Activated T-cell treated with anti-CD3 and anti-CD28 coated beads for 1 hour (primary cell): ENCODE measurements around the gene TSPAN32.

Experiments
- DNase-seq: peaks from one replicate; pipeline ENCODE4 v3.0.0-alpha.2; 2020; ENCODE audit warnings: low read depth

The TSPAN32 gene

DNA sequence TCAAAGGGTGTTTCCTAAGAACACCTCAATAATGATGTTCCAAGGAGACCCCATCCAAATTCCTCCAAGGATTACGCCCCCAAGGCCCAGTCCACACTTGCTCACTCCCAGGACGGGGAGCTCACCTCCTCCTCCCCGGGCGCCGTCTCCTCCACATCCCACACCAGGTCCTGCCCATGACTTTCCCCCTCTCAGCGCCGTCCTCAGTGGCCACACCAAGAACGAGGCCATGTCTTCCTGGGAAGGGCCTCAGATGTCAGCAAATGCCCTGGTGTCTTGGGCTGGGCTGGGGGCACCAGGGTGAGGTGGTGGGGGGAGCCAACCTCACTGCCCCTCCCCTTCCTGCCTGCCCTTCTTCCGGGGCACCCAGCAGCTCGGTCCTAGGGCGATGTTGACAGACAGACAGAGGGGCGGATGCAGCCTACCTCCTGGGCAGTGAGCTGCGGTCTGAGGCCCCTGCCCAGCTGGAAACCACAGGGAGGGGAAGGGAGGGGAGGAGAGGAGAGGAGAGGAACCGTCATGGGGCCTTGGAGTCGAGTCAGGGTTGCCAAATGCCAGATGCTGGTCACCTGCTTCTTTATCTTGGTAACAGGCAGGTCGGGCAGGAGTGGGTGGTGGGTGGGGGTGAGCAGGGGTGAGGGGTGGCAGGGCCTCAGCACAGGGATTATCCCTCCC lies at the start of gene TSPAN32, which contains the start of gene C11orf21:
TSPAN32 (plus strand) TSS at position 383 of the 675 bp plus-strand sequence; CDS start at position 520, 137 bp downstream.
C11orf21 (minus strand) TSS at position 288 of the 675 bp plus-strand sequence; CDS start at position 178, 110 bp downstream.
- no peak for DNase-seq

DNA sequence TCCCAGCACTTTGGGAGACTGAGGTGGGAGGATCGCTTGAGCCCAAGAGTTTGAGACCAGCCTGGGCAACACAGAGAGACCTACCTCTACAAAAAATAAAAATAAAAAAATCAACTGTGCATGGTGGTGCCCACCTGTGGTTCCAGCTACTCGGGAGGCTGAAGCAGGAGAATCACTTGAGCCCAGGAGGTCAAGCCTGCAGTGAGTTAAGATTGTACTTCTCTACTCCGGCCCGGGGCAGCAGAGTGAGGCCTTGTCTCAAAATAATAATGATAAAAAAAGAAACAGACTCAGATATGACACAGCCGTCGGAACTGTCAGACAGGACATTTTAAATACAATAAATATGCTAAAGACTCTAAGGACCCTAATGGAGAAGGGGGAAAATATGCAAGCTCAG lies 49.8 kb upstream of the TSPAN32 start:
- no peak for DNase-seq

DNA sequence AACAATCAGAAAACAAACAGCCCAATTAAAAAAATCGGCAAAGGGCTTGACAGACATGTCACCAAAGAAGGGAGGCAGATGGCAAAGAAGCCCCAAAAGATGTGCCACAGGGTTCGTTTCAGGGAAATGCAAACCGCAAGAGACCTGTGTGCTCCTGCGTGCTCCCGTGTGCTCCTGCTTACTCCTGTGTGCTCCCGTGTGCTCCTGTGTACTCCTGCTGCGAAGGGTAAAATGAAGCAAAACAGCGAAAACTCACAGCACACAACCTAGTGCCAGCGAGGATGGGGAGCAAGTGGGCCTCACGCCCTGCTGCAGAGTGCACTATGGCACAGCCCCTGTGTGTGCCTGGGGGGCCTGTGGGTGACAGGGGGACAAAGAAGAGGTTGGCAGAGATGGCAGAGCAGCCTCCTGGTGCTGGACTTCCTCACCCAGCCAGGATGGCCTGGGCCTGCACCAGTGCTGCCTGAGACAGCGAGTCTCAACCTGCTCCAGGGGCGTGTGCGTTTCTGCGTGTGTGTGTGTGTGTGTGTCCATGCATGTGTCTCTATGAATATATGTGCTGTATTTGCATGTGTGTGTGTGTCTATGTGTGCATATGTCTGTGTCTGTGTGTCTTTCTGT lies 45.4 kb upstream of the TSPAN32 start:
- DNase-seq: no peak

DNA sequence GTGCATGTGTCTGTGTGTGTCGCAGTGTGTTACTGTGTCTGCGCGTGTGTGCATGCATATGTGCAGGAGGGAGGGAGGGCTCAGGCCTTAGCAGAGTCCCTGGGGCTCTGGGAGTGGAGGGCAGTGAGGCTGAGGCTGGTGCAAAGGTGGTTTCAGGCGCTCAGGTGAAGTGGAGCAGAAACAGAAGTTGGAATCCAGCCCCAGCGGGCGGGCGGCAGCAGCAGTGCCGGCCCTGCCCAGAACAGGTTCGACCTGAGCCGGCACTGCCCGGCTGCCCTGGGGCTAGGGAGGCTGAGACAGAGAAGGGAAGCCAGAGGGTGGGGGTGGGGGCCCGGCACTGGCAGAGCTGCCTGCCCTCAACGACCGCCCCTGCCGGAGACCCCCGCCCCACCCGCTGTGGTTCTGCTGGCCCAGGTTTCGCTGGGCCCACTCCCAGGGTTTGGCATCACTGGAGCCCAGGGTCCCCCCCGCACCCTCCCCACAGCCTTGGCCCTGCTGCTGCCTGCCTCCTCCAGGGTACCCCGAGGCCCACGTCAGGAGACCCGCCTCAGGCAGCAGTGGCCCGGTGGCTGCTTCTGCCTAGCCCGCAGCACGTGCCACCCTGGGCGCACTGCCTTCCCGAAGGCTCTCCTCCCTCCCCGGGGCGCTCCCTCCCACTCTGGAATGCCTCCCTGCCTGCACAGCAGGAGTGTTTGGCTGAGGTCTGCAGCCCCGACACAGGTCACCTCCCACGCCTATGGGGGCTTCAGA lies 44.7 kb upstream of the TSPAN32 start:
- no peak for DNase-seq

DNA sequence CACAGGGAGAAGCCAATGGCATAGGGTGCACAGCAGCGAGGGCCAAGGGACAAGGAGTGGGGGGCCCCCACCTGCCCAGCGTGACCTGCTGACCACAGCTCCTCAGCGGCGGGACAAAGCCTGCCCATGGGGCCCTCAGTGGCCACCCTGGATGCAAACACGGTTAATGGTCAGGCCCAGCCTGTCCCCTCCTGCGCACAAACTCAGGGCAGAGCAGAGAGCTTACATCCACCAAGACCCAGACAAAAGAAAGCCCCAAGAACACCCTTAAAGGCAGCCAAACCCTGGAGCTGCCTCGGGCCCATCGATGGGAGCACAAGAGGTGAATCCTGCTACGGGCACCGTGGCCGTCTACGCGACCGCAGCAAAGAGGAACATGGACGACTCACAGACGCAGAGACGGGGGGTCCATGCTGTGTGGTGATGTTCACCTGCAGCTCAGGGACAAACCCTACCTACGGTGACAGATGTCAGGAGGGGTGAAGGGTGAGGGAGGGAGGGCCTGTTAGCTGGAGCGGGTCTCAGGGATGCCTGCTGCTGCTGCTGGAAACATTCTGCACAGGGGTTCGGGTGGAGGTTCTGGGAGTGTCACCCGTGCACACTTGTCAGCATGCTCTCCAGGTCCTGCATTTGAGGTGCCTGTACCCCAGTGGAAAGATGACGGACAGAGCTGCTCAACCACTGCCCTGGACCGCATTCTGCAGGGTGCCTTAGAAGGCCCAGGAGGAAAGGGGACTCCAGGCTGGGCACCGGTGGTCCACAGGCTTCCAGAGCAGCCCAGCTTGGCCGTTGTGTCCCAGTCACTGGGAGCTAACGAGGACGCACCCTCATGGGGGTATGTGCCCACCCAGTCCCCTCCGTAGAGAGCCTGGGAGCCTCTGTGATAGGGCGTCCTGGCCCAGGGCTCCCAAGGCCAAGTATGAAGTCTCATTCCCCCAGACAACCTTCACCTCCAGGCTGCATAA lies 43.0 kb upstream of the TSPAN32 start:
- DNase-seq: no peak

DNA sequence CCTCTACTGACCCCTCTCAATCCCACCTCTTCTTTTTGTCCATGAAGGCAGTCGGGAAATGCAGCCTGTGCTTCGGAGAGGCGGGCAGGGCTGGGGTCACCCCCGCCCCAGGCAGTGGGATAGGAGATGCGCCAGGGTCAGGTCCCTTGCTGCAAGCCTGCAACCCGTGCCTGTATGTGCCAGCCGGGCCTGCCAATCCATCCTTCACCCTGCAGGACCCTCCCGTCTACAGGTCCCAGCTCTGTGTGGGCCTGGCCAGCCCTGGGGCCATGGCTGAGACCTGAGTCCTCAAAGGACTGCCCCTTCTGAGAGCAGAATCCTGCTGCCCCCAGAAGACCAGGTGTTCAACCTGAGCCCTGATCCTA lies 42.4 kb upstream of the TSPAN32 start:
- DNase-seq: no peak

- DNase-seq: no peak
These were observed 41.8 kb upstream of the TSPAN32 start for GRCh38 chr11:2259897-2260451.

GRCh38 chr11:2260491-2261364 lies 41.1 kb upstream of the TSPAN32 start:
- DNase-seq: no peak

DNA sequence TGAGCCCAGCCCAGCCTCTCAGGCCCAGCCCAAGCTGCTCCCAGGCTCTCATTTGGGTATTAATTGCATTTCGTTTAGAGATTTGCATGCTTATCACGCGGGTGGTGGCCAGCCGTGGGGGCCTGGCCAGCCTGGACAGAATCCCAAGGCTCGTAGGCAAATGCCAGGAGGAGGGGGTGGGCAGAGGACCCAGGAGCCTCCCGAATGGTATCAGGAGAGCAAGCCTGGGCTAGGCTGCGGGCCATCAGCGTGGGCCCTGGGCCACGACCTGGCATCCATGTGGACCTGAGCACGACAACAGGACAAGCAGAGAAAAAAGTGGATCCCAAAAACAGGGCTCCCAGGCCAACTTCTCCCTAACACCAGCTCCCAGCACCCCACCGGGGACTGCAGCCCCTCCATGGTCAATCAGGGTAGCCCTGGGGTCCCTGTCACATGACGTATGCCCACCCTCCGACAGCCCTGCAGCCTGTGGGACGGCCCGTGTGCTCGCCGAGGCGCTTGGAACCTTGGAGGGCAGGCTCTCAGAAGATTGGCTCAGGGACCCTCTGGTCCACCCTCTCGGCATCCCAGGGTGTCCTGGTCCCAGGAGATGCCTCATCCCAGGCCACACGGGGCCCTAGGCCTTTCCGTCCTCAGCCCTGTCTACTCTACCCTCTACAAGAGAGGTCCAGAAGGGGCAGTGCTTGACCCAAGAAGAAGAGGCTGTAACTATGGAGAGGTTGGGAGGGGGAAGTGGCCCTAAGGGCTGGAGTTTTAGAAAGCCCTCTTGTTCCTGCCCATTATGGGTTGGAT lies 40.2 kb upstream of the TSPAN32 start:
- DNase-seq: no peak

- no peak for DNase-seq
These were observed 39.3 kb upstream of the TSPAN32 start for GRCh38 chr11:2262301-2263070.

DNA sequence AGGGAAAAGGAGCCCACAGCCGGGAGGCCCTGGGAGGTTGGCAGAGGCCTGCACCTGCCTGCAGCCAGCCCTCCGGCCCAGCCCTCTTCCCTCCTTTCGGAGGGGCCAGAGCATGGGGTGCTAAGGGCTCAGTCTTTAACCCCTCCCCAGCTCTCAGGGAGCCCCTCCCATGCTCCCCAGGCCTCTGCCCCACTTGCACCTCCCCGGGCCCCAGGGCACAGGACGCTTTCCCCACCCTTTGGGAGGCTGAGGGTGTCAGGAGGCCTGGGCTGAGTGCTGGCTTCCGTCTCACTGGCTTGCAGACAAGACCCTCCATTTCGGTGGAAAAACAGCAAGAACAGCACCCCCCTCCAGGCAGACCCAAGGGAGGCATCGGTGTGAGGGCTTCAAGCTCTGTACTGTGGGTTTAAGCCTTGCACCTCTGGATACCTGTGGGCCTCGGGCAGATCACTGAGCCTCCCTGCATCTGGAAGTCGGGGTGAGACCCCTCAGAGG lies 38.7 kb upstream of the TSPAN32 start:
- DNase-seq: no peak

DNA sequence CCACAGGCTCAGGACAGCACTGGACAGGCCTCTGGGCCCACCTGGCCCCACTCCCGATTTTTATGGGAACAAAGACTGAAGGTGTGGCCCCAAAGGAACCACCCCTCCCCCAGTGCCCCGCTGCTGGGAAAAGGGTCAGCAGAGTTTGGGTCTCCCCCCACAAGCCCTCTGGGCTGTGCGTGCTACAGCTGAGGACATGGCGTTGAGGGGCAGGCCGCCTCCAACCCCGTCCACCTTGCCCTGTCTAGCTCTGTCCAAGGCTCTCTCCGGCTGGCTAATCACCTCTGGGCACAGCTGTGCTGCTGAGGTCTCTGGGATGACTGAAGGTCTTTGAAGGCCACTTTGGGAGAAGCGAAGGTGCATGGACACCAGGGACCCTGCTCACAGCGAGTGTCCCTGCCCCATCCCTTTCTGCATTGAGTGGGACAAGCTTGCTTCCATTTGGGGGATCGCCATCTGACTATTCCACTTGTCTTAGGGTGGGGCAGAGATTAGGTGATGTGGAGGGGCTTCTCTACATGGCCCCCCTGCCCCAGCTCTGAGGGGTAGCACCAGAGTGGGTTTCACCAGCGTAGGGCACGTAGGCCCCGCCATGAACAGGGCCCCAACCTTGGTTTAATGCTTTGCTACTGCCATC lies 38.0 kb upstream of the TSPAN32 start:
- DNase-seq: no peak

DNA sequence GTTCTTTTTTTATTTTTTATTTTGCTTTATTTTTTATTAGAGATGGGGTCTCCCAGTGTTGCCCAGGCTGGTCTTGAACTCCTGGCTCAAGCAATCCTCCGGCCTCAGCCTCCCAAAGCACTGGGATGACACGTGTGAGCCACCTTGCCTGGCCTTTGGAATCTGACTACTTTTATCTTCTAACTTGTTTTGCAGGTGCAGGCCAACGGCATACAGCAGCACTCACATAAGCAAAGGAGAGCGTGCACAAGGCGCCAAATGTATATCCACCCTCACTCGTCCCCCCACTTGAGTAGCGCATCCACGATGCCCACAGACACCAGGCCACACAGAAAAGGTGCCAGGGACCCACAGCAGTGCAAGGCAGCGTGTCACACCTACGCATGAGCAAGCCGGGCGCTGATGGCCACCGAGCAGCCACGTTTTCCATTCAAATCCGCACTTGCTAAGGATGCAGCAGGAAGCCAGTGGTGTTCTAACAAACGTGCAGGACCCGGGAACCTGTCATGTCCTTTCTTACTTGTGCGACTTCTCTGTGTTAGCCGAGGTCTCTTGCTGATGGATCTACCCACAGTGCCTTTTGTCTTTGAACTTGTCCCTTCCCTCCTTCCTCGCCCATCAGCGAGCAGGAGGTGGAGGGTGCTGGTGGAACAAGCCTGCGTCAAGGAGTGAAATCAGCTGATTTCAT lies 37.3 kb upstream of the TSPAN32 start:
- no peak for DNase-seq

DNA sequence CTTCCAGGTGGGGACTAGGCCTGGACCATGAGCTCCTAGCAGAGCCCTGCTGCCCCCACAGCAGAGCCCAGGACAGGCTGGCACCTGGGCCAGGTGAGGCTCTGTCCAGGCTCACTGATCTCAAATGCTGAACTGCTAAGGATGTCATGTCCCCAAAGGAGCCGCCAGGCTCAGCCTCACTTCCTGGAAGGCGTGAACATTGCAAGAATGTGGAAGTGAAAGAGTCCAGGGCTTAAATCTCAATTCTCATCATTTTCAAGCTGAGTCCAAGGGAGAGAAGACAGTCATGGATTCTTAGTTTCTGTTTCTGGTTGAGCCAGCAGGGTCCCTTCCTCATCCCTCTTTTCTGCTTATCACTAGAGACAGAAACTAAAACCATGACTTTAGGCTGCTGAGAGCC lies 36.4 kb upstream of the TSPAN32 start:
- no peak for DNase-seq

GRCh38 chr11:2265854-2266585 lies 35.8 kb upstream of the TSPAN32 start:
- no peak for DNase-seq

DNA sequence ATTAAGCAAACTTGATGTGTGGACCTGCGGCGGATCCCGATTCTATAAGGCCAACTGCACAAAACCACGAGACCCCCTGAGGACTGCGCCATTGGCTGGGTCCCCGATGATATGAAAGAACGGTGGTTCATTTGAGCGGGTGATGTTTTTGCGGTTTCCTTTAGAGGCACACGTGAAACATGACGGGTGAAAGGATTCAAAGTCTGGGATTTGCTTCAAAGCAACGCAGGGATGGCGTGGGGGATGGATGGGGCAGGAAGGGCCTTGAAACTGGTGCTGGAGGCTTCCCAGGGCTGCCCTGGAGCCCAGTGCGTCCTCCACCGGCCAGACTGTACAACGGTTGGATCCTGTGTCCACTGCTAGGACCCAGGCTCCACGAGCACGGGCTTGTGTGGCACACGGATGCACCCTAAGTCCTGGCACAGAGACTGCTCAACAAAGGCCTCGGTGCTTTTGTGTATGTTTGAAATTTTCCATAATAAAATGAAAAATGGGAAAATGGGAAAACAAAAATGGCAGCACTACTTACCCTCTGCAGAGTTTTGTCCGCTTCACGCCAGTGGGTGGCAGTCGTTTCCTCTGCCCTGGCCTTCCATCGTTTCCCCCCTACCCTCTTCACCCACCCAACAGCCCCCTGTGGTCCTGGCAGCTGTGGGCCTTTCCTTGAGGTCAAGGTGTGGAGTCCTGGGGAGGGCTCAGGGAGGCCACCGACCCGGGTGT lies 35.1 kb upstream of the TSPAN32 start:
- DNase-seq: no peak
